SK-N-SH treated with all-trans-retinoic acid at 6 μM for 48 hours (cell line): Measurements from ENCODE around the gene CYP2U1.

ENCODE experiments used
- ATAC-seq: fragments of 200-7000 bp; cut with Tn5 transposase; 3 replicates; pipeline ENCODE4 v1.9.1; 2020; ENCODE audit warnings: mild to moderate bottlenecking, moderate library complexity
- ARNTL ChIP-seq: fragments of 450-650 bp; formaldehyde crosslinking; IDR thresholded peaks from 2 replicates; pipeline ENCODE4 v1.5.0; 2020; ENCODE audit warnings: low read depth, mild to moderate bottlenecking, moderate library complexity, borderline replicate concordance
- BACH2 ChIP-seq: fragments of 250-450 bp; sonication (Bioruptor Pico); IDR thresholded peaks from 2 replicates; pipeline ENCODE4 v1.9.0; 2021; ENCODE audit warnings: mild to moderate bottlenecking, borderline replicate concordance
- CREB5 ChIP-seq: fragments of 250-450 bp; sonication (Bioruptor Pico); IDR thresholded peaks from 2 replicates; pipeline ENCODE4 v1.5.1; 2020; ENCODE audit warnings: low read depth, mild to moderate bottlenecking, moderate library complexity
- CSRNP3 ChIP-seq: fragments of 250-450 bp; sonication (Bioruptor Pico); IDR thresholded peaks from 2 replicates; pipeline ENCODE4 v1.5.1; 2021; ENCODE audit warnings: mild to moderate bottlenecking, moderate library complexity
- ESRRG ChIP-seq: fragments of 250-450 bp; sonication (Bioruptor Pico); IDR thresholded peaks from 2 replicates; pipeline ENCODE4 v1.6.1; 2021; ENCODE audit warnings: mild to moderate bottlenecking
- GLIS3 ChIP-seq: fragments of 250-450 bp; sonication (Bioruptor Pico); IDR thresholded peaks from 2 replicates; pipeline ENCODE4 v1.5.0; 2020; ENCODE audit warnings: mild to moderate bottlenecking, moderate library complexity
- ISL1 ChIP-seq: fragments of 250-450 bp; sonication (Bioruptor Pico); IDR thresholded peaks from 2 replicates; pipeline ENCODE4 v2.1.2; 2022; ENCODE audit warnings: mild to moderate bottlenecking, moderate library complexity
- OSR1 ChIP-seq: fragments of 250-450 bp; sonication (Bioruptor Pico); IDR thresholded peaks from 2 replicates; pipeline ENCODE4 v1.8.0; 2022; ENCODE audit warnings: moderate library complexity, mild to moderate bottlenecking, inconsistent platforms
- PATZ1 ChIP-seq: fragments of 250-450 bp; sonication (Bioruptor Pico); IDR thresholded peaks from 2 replicates; pipeline ENCODE4 v1.8.0; 2020; ENCODE audit warnings: mild to moderate bottlenecking, moderate library complexity, borderline replicate concordance
- POU6F1 ChIP-seq: fragments of 250-450 bp; sonication (Bioruptor Pico); IDR thresholded peaks from 2 replicates; pipeline ENCODE4 v1.8.0; 2021; ENCODE audit warnings: low read depth, mild to moderate bottlenecking, moderate library complexity, borderline replicate concordance
- PPARA ChIP-seq: fragments of 250-450 bp; sonication (Bioruptor Pico); IDR thresholded peaks from 2 replicates; pipeline ENCODE4 v1.5.0; 2020; ENCODE audit warnings: mild to moderate bottlenecking, borderline replicate concordance
- RARB ChIP-seq: fragments of 250-450 bp; sonication (Bioruptor Pico); IDR thresholded peaks from 2 replicates; pipeline ENCODE4 v1.8.0; 2021; ENCODE audit warnings: mild to moderate bottlenecking, moderate library complexity
- SNAI2 ChIP-seq: fragments of 250-450 bp; sonication (Bioruptor Pico); IDR thresholded peaks from 2 replicates; pipeline ENCODE4 v1.5.0; 2020; ENCODE audit warnings: mild to moderate bottlenecking, moderate library complexity
- TCF4 ChIP-seq: fragments of 250-450 bp; sonication (Bioruptor Pico); IDR thresholded peaks from 2 replicates; pipeline ENCODE4 v1.8.0; 2021; ENCODE audit warnings: mild to moderate bottlenecking, moderate library complexity, borderline replicate concordance
- TOX ChIP-seq: fragments of 250-450 bp; sonication (Bioruptor Pico); IDR thresholded peaks from 2 replicates; pipeline ENCODE4 v1.8.0; 2021; ENCODE audit warnings: mild to moderate bottlenecking, moderate library complexity, borderline replicate concordance
- ZC3H10 ChIP-seq: fragments of 250-450 bp; sonication (Bioruptor Pico); IDR thresholded peaks from 2 replicates; pipeline ENCODE4 v1.5.1; 2021; ENCODE audit warnings: mild to moderate bottlenecking, moderate library complexity
- ZFP3 ChIP-seq: fragments of 250-450 bp; sonication (Bioruptor Pico); IDR thresholded peaks from 2 replicates; pipeline ENCODE4 v1.5.0; 2020; ENCODE audit warnings: mild to moderate bottlenecking, moderate library complexity
- ZFP30 ChIP-seq: fragments of 450-650 bp; formaldehyde crosslinking; IDR thresholded peaks from 2 replicates; pipeline ENCODE4 v1.5.0; 2022; ENCODE audit warnings: mild to moderate bottlenecking, moderate library complexity
- ZNF565 ChIP-seq: fragments of 450-650 bp; formaldehyde crosslinking; conservative IDR thresholded peaks from 2 replicates; pipeline ENCODE4 v1.5.0; 2020; ENCODE audit warnings: low read depth, mild to moderate bottlenecking, moderate library complexity
- ZNF70 ChIP-seq: fragments of 450-650 bp; formaldehyde crosslinking; IDR thresholded peaks from 2 replicates; pipeline ENCODE4 v1.5.0; 2020; ENCODE audit warnings: mild to moderate bottlenecking, moderate library complexity
- ZNF8 ChIP-seq: fragments of 450-650 bp; formaldehyde crosslinking; IDR thresholded peaks from 2 replicates; pipeline ENCODE4 v1.5.0; 2020; ENCODE audit warnings: mild to moderate bottlenecking, moderate library complexity
- TF ChIP-seq, protein P1 (sequence below): fragments of 250-450 bp; sonication (Bioruptor Pico); IDR thresholded peaks from 2 replicates; pipeline ENCODE4 v1.5.0; 2020; ENCODE audit warnings: mild to moderate bottlenecking, moderate library complexity

CYP2U1 gene

DNA sequence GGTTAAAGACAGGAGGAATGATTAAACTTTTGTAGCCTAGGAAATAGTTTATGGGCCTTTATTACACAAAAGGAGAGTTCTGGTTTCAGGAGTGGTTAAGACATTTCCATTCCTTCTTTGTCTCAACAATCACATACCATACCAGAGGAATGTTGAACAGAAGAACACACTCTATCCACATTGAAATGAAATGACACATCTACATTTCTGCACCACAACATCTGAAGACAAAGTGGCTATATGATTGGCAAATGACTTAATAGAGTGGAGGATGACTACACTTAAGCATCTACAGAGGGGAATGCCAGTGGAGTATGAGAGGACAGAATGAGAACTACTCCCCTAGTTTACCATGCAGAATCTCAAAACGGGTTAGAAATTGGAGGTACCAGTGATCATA, 8.0 kb downstream of the CYP2U1 start:
- ATAC-seq = no peak
- TF ChIP-seq ESRRG (CRISPR knock-in tag) (no peak), ZNF565 (no peak), ZNF8 (CRISPR knock-in tag) (no peak), POU6F1 (no peak), ZFP30 (CRISPR knock-in tag) (no peak), ISL1 (CRISPR knock-in tag) (no peak), ZNF70 (CRISPR knock-in tag) (no peak), PATZ1 (CRISPR knock-in tag) (no peak)

GRCh38 chr4:107945809-107946208, 14.5 kb downstream of the CYP2U1 start:
- TF ChIP-seq TOX (CRISPR knock-in tag) (no peak), OSR1 (CRISPR knock-in tag) (no peak), POU6F1 (no peak), PPARA (CRISPR knock-in tag) (no peak), ZFP3 (CRISPR knock-in tag) (no peak), BACH2 (CRISPR knock-in tag) (no peak)

GRCh38 chr4:107950746-107951540, 19.6 kb downstream of the CYP2U1 start:
- TF ChIP-seq PPARA (CRISPR knock-in tag) (no peak), ZFP3 (CRISPR knock-in tag) (no peak), ESRRG (CRISPR knock-in tag) (no peak), ZNF8 (CRISPR knock-in tag) (no peak), CSRNP3 (CRISPR knock-in tag) (no peak), TCF4 (no peak), ZNF70 (CRISPR knock-in tag) (no peak), ZFP30 (CRISPR knock-in tag) (no peak), TOX (CRISPR knock-in tag) (no peak), ZNF565 (no peak), SNAI2 (CRISPR knock-in tag) (no peak), GLIS3 (CRISPR knock-in tag) (no peak), RARB (CRISPR knock-in tag) (no peak), ZC3H10 (CRISPR knock-in tag) (no peak), CREB5 (CRISPR knock-in tag) (no peak), OSR1 (CRISPR knock-in tag) (no peak), ARNTL (CRISPR knock-in tag) (no peak), ISL1 (CRISPR knock-in tag) (no peak), BACH2 (CRISPR knock-in tag) (no peak)
- TF ChIP-seq, protein P1, sequence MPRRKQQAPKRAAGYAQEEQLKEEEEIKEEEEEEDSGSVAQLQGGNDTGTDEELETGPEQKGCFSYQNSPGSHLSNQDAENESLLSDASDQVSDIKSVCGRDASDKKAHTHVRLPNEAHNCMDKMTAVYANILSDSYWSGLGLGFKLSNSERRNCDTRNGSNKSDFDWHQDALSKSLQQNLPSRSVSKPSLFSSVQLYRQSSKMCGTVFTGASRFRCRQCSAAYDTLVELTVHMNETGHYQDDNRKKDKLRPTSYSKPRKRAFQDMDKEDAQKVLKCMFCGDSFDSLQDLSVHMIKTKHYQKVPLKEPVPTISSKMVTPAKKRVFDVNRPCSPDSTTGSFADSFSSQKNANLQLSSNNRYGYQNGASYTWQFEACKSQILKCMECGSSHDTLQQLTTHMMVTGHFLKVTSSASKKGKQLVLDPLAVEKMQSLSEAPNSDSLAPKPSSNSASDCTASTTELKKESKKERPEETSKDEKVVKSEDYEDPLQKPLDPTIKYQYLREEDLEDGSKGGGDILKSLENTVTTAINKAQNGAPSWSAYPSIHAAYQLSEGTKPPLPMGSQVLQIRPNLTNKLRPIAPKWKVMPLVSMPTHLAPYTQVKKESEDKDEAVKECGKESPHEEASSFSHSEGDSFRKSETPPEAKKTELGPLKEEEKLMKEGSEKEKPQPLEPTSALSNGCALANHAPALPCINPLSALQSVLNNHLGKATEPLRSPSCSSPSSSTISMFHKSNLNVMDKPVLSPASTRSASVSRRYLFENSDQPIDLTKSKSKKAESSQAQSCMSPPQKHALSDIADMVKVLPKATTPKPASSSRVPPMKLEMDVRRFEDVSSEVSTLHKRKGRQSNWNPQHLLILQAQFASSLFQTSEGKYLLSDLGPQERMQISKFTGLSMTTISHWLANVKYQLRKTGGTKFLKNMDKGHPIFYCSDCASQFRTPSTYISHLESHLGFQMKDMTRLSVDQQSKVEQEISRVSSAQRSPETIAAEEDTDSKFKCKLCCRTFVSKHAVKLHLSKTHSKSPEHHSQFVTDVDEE (CRISPR knock-in tag) = no peak
- no peak for ATAC-seq

More at GRCh38 chr4:107945809-107946208, 14.5 kb downstream of the CYP2U1 start:
- no peak for ATAC-seq
